GM21528 (cell line): ENCODE data around the gene STX16.

ENCODE experiments used
- ATAC-seq: cut with Tn5 transposase; IDR thresholded peaks from one replicate; pipeline ENCODE4 v1.9.1; 2021; ENCODE audit warnings: mild to moderate bottlenecking, moderate library complexity; ENCODE audit not compliant: unreplicated experiment, low FRiP score

Gene STX16

GRCh38 chr20:58618351-58619076, 32.6 kb upstream of the STX16 start:
- ATAC-seq = no peak

DNA sequence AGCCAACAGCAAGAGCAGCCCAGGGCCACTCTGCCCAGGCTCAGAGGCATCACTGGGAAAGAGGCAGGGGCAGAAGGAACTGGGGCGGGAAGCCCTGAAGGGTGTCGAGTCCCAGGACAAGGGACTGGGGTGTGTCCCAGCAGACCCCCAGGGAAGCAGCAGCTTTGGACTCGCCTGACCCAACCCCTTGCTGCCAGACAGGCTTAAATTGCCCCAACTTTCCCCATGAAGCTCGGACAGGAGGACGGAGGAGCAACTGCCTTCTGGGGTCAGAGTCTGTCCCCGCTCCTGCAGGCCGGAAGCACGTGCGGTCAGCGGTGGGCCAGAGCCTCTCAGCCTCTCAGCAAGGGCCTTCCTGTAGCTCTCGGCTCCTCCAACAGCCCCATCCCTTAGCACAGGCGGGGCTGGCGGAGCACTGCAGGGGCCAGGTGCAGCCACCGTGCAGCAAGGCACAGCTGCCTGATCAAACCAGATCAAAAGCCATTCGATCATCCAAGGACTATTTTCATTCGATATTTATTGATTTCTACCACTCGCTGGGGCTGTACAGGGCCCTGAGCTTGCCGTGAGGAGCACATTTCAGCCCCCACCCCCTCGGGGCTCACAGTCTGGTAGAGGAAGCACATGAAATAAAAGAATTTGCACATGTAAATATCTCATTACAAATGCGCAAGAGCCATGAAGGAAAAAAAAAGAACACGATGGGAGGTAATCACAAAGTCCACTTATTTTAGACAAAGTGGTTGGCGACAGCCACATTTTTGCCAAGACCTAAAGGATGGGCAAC, 31.8 kb upstream of the STX16 start:
- ATAC-seq = no peak

DNA sequence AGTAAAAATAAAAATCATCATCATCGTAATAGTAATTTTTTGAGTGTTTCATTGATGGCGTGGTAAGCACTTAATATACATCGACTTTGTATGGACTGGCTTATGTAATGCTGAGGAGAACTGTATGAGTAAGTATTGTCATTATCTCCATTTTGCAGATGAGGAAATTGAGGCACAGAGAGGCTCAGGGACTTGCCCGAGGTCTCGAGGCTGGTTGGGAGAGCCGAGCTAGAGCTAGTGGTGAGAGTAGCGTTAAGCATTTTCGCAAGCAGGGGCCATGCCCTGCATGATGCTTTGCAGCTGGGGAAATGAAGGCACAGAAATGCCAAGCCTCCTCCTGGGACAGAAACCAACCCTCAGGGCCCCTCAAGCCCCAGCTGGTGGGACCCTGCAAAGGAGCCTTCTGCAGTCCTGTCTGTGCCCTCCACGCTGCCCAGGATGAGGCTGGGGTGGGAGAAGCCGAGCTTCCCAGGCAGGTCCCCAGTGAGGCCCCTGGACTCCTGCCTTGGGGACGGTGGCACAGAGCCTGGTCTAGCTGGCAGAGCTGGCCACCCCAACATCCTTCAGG, 31.1 kb upstream of the STX16 start:
- ATAC-seq = no peak

GRCh38 chr20:58621906-58622548, 29.1 kb upstream of the STX16 start:
- ATAC-seq = no peak

- ATAC-seq = no peak
Measured at GRCh38 chr20:58622671-58623578, 28.2 kb upstream of the STX16 start.

DNA sequence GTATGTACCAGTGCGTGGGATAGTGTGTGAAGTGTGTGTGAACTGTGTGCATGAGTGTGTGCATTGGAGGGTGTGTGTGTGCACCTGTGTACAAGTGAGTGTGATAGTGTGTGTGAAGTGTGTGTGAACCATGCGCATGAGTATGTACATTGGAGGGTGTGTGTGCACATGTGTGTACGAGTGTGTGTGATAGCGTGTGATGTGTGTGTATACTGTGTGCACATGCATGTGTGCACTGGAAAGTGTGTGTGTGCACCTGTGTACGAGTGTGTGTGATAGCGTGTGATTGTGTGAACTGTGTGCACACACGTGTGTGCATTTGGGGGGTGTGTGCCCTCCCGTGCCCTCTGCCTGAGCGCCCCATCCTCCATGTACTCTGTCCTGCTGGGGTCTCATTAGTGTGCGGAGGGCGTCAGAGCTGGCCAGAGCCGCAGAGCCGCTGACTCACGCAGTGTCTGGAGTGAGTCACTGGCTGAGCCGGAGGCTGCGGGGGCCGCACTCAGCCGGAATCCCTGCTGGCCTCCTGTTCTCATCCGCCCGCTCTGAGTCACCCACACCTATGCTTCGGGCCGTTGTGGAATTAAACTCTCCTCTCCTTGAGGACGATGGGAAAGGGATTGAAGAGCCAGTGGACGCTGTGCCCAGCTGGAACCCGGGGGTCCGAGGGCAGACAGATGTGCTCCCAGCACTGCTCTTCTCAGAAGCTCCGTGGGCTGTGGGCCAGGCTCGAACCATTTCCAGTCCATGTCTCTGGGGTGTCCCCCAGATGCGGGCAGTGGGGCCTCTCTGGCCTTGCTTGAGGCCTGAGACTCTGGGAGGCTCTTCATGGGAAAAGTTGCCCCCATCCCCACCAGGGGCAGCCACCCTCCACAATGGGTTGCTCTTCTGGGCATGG, 27.3 kb upstream of the STX16 start:
- ATAC-seq = no peak

GRCh38 chr20:58624687-58625086, 26.4 kb upstream of the STX16 start:
- no peak for ATAC-seq

DNA sequence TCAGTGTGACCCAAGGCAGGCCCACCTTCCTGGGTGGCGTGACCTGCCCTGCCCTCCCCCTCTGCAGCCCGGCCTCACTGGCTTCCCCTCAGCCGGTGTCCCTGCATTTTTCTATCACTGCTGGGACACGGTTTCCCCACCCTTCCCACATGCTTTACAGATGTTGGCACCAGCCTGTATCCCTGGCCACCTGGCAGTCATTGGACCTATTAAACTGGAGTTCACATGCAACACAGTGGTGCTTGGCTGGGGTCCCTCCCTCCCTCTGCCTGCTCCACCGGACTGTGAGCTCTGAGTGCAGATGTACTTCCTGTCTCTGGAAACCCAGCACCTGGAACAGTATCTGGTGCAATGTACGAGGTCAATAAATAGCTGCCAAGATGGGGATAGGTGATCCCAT, 25.5 kb upstream of the STX16 start:
- no peak for ATAC-seq

DNA sequence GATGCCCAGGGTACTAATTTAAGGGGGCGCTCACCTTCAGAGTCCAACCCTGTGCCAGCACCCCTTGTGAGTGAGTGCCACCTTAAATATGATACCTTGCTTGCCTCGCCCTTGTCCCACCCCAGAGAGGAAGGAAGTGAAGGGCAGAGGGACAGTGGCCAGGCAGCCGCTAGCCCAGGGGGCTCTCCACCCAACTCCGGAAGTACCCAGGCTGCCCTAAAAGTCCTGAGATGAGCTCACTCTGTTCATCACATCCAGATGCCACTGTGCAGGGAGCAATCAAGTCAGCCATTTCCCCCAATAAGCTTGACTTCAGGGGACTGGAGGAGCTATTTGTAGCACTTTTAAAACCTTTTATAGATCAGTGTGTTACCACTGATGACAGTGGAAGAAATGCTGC, 25.0 kb upstream of the STX16 start:
- ATAC-seq = no peak

- peak; percentile 55 for ATAC-seq
Measured at GRCh38 chr20:58627212-58628072, 23.6 kb upstream of the STX16 start.

DNA sequence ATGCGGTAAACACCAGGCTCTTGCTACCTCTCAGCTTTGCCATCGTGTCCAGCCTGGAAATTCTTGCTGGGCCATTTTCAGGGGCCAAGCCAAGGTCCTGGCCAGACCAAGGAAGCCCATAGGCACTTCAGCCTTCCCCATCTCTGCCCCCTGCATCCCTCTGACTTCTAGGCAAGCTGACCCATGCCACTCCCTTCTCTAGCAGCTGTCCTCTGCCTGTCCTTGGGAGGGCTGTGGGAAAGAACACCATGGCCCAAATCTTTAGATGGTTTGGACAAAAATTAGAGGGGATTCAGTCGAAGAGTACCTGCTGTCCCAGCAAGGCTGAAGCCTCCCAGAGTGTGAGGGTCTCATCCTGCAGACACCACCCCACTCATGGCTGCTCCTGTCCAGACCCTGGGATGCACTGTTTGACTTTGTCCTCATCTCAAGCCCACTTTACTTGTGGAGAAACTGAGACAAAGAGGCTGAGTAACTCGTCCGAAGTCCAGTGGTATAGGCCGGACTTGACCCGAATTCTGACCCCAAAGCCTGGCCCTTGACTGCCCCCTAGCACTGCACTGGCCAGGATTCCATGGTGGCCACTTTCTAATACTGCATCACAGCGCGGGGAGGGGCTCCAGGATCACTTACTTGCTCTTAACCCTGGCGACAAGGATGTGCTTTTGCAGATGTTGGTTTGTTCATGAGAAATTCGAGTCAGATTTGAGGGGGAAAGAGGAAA, 22.4 kb upstream of the STX16 start:
- ATAC-seq = no peak

- no peak for ATAC-seq
Measured at GRCh38 chr20:58629215-58629580, 21.9 kb upstream of the STX16 start.

- no peak for ATAC-seq
Measured at GRCh38 chr20:58630063-58630462, 21.0 kb upstream of the STX16 start.

DNA sequence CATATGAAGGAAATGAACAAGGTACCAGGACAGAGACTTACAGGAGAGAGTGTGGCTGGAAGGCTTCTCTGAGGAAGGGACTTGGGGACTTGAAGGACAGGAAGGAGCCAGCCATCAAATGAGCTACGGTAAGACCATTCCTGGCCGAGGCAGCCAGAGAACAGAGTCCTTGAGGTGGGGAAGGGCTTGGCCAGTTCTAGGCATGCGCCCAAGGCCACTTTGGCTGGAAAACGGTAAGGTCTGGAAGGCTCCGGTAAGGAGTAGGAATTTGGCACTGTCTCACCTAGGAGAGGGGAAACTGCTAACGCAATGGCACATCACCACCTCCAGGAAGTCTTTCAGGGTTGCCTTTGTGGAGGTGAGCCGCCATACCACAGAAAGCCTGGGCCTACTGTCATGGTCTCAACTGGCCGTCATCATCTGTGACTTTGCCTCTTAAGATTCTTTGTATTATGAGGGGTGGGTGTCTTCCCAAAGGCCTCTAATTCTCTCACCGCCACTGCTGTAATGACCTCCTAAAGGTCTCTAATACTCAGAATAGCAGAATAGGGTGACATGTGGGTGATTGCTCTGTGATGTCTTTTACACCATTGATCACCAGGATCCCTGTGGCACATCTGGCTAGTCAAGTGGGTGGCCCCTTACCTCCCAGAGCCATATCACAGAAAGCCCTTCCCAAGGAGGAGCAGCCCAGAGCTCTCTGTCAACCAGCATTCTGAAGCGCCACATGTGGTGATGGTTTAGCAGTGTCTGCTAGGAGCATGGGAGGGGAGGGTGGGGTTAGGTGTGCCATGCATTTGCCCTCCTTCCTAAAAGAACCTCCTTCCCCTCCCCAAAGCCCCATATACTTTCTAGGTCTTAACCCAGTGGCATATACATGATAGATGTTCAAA, 17.7 kb upstream of the STX16 start:
- ATAC-seq = no peak

- no peak for ATAC-seq
Measured at GRCh38 chr20:58634059-58634458, 17.0 kb upstream of the STX16 start.

GRCh38 chr20:58634521-58635278, 16.4 kb upstream of the STX16 start:
- ATAC-seq = no peak
